K562 (cell line): Measurements from ENCODE around the gene NOP58. TPM values are rescaled to one million over a fixed set of nuclear protein-coding genes. Genes with fewer than 3 reads are reported as not detected.
"Not testable (repeated sequence)": the region's sequence is repeated elsewhere in the genome, so short reads cannot be mapped to it uniquely, and the experiment has no call there.

Source experiments
- ATAC-seq: fragments of 200-7000 bp; cut with Tn5 transposase; 3 replicates; pipeline ENCODE4 v1.9.1; 2020; ENCODE audit warnings: moderate library complexity
- BruUV-seq: library from RNA; stranded (reverse); fragments of 400-500 nt; replicated peaks from 2 replicates; lab custom pipeline; 2021; lab: Mats Ljungman, UMichigan
- CTCF ChIA-PET: fragments of 300-600 bp; formaldehyde crosslinking; extraction: SDS; loops from one replicate; lab custom pipeline; 2021; ENCODE audit warnings: low intra/inter-chr PET ratio; lab: Yijun Ruan, JAX
- POLR2A ChIA-PET: fragments of 300-600, 350-650 bp; sonication (Branson Sonifier 250); formaldehyde crosslinking; extraction: SDS; loops from one replicate; lab custom pipeline; 2021; ENCODE audit warnings: antibody characterized with exemption, inconsistent platforms; lab: Yijun Ruan, JAX
- DNase-seq, 4 experiments: peaks; one replicate each; pipeline versions ENCODE4 v3.0.0 to v3.0.0-alpha.2; 2011 to 2018; ENCODE audit warnings: low spot score in 3 of 4, mixed read lengths in 3 of 4; ENCODE audit errors: extremely low read depth in 1 of 4
- FAIRE-seq: peaks from 2 replicates; lab custom pipeline; 2011; peaks lifted over from hg19 to GRCh38; lab: Jason Lieb, UNC
- H2AFZ ChIP-seq: 2 replicates; pipeline ENCODE4 v1.6.0; 2011; ENCODE audit warnings: low read depth, low read length, control low read depth, inconsistent platforms
- H3K27ac ChIP-seq: fragments of 200-600 bp; 3 replicates; pipeline ENCODE4 v1.8.0; 2011; ENCODE audit warnings: low read depth, mild to moderate bottlenecking, control low read depth, inconsistent platforms, low read length, moderate library complexity, mixed read lengths; ENCODE audit errors: extremely low read depth
- H3K27me3 ChIP-seq, 2 experiments: fragments of 300-600 bp in 1 of 2; 2 replicates in 1 of 2; 3 replicates in 1 of 2; pipeline versions ENCODE4 v1.6.0 to v1.8.0; 2011; ENCODE audit warnings: inconsistent platforms in 2 of 2, low read length in 2 of 2, mild to moderate bottlenecking in 1 of 2, mixed read lengths in 1 of 2, moderate library complexity in 1 of 2; ENCODE audit not compliant: control insufficient read depth in 2 of 2, insufficient read depth in 2 of 2
- H3K36me3 ChIP-seq: fragments of 300-600 bp; 3 replicates; pipeline ENCODE4 v1.8.0; 2011; ENCODE audit warnings: mild to moderate bottlenecking, low read length, inconsistent platforms; ENCODE audit not compliant: control insufficient read depth, insufficient read depth
- H3K4me1 ChIP-seq, 2 experiments: fragments of 200-600 bp in 1 of 2; replicated peaks in 1 of 2; 2 replicates in 1 of 2; 3 replicates in 1 of 2; pipeline versions ENCODE4 v1.5.1 to v1.8.0; 2011; ENCODE audit warnings: inconsistent platforms in 2 of 2, low read length in 2 of 2, mild to moderate bottlenecking in 1 of 2, mixed read lengths in 1 of 2, moderate library complexity in 1 of 2; ENCODE audit not compliant: control insufficient read depth in 2 of 2, insufficient read depth in 2 of 2
- H3K4me2 ChIP-seq: 2 replicates; pipeline ENCODE4 v1.6.1; 2011; ENCODE audit warnings: low read length, control low read depth, inconsistent platforms, mixed read lengths; ENCODE audit not compliant: insufficient read depth
- H3K4me3 ChIP-seq: fragments of 200-600 bp; sonication (generic), shearing (Covaris generic); 2 replicates; pipeline ENCODE4 v1.5.1; 2016; ENCODE audit warnings: control low read depth, inconsistent platforms
- H3K79me2 ChIP-seq: fragments of 200-600 bp; 3 replicates; pipeline ENCODE4 v1.8.0; 2011; ENCODE audit warnings: low read length, inconsistent platforms; ENCODE audit not compliant: control insufficient read depth, insufficient read depth
- H3K9ac ChIP-seq, 2 experiments: 2 replicates each; pipeline versions ENCODE4 v1.6.0 to v1.6.1; 2011; ENCODE audit warnings: low read depth in 2 of 2, low read length in 2 of 2, control low read depth in 1 of 2, inconsistent platforms in 1 of 2, mild to moderate bottlenecking in 1 of 2, mixed read lengths in 1 of 2; ENCODE audit not compliant: insufficient read depth in 1 of 2
- H3K9me1 ChIP-seq: one replicate; pipeline ENCODE4 v1.6.0; 2011; ENCODE audit warnings: inconsistent platforms, mild to moderate bottlenecking, low read length, moderate library complexity; ENCODE audit not compliant: control insufficient read depth, insufficient read depth
- H3K9me3 ChIP-seq: replicated peaks from 2 replicates; pipeline ENCODE4 v1.5.1; 2011; ENCODE audit warnings: low read depth, low read length, inconsistent platforms; ENCODE audit not compliant: control insufficient read depth, insufficient read depth
- H4K20me1 ChIP-seq: replicated peaks from 2 replicates; pipeline ENCODE4 v1.6.1; 2011; ENCODE audit warnings: low read length, inconsistent platforms, mixed read lengths; ENCODE audit not compliant: control insufficient read depth, insufficient read depth
- JUND ChIP-seq, 2 experiments: IDR thresholded peaks; 2 replicates in 1 of 2; 3 replicates in 1 of 2; pipeline ENCODE4 v1.6.1; 2011; ENCODE audit warnings: borderline replicate concordance in 2 of 2, low read depth in 2 of 2, low read length in 2 of 2, improper control_type of control experiment in 1 of 2, missing biosample characterization in 1 of 2, missing genetic modification characterization in 1 of 2, missing genetic modification reagents in 1 of 2
- SREBF1 ChIP-seq: fragments of 150-350 bp; IDR thresholded peaks from 2 replicates; pipeline ENCODE4 v1.6.1; 2014; ENCODE audit warnings: antibody characterized with exemption, low read depth, low read length, borderline replicate concordance
- WGBS: fragments of 100-300 bp; shearing (Covaris generic); methylation state at CpG from one replicate; pipeline ENCODE4 v1.1.6; 2016; ENCODE audit warnings: low coverage, mixed read lengths; ENCODE audit not compliant: insufficient coverage; ENCODE audit errors: missing lambda C conversion rate; 5-methylcytosine and 5-hydroxymethylcytosine counted together
- in situ Hi-C: fragments of 300-500 bp; cut with MboI; formaldehyde crosslinking; loops from 4 replicates; pipeline ENCODE4 v1.15.0; 2018; ENCODE audit warnings: inconsistent platforms, mixed read lengths
- intact Hi-C: fragments of 100-400 bp; cut with micrococcal nuclease; formaldehyde crosslinking; loops from 2 replicates; pipeline ENCODE4 v1.14.2; 2022
- polyA plus RNA-seq, 8 experiments: library from polyadenylated mRNA; depleted of rRNA in 4 of 8; stranded (reverse) in 5 of 8; unstranded in 3 of 8; fragments of >200 nt; fragmentation: Nextera tagmentation in 2 of 8; fragmentation: Illumina TruSeq in 1 of 8; extraction: Ambion mirVana in 2 of 8; extraction: Trizol in 1 of 8; gene quantifications; 2 replicates each; pipeline versions ENCODE4 v1.2.1 to v1.2.3, GENCODE V29; 2011 to 2014; ENCODE audit warnings: inconsistent platforms in 1 of 8, missing spikeins in 1 of 8
- total RNA-seq, 7 experiments: library from RNA; depleted of rRNA in 6 of 7; stranded (reverse); fragments of >200 nt in 6 of 7; fragmentation: Illumina TruSeq in 2 of 7; extraction: Trizol in 2 of 7; gene quantifications; 2 replicates each; pipeline versions ENCODE4 v1.2.1 to v1.2.3, GENCODE V29; 2011 to 2021; ENCODE audit warnings: low replicate concordance in 1 of 7
- TF ChIP-seq, protein P1 (sequence below), 2 experiments: fragments of 450-650 bp in 1 of 2; sonication (generic) in 1 of 2; formaldehyde crosslinking in 1 of 2; IDR thresholded peaks in 1 of 2; conservative IDR thresholded peaks in 1 of 2; 2 replicates each; pipeline versions ENCODE4 v1.6.1 to v1.8.1; 2016 to 2023; ENCODE audit warnings: mild to moderate bottlenecking in 2 of 2, moderate library complexity in 2 of 2, inconsistent platforms in 1 of 2, missing genetic modification reagents in 1 of 2

Gene NOP58
- total and polyA plus RNA-seq, 9 of the 15 experiments (the other 6 are each of a cell fraction or from before 2014, with no cell fraction given) = 132 to 332 (median 208) TPM

DNA sequence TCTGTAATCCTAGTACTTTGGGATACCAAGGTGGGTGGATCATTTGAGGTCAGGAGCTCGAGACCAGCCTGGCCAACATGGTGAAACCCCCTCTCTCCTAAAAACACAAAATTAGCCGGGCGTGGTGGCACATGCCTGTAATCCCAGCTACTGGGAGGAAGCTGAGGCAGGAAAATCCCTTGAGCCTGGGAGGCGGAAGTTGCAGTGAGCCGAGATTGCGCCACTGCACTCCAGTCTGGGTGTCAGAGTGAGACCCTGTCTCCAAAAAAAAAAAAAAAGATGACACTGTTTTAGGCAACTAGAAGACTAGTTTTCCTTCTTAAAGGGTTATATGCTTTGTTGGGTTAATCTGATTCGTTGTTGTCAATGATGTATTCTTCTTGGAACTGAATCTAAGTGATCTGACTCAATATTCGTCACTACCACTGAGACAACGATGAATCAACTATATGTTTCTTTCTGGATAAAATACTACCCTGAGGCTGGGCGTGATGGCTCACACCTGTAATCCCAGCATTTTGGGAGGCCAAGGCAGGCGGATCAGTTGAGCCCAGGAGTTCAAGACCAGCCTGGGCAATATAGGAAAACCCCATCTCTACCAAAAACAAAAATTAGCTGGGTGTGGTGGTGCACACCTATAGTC is 10.6 kb downstream of the NOP58 start:
- DNase-seq, intact Hi-C loops, H3K27me3 ChIP-seq, H3K4me2 ChIP-seq, H3K4me1 ChIP-seq, H3K9me3 ChIP-seq, ATAC-seq, H3K9ac ChIP-seq, BruUV-seq, POLR2A ChIA-PET, H3K27ac ChIP-seq, CTCF ChIA-PET, H3K9me1 ChIP-seq, in situ Hi-C loops, H2AFZ ChIP-seq, H3K4me3 ChIP-seq, FAIRE-seq: not testable (repeated sequence)
- peaks cover 99% of the 10 kb centered on the region for H3K79me2 ChIP-seq
- 98% methylated on average over 9 of the region's 11 CpGs for WGBS
- H4K20me1 ChIP-seq = peaks cover 12% of the 10 kb centered on the region
- H3K36me3 ChIP-seq = peaks cover 78% of the 10 kb centered on the region

DNA sequence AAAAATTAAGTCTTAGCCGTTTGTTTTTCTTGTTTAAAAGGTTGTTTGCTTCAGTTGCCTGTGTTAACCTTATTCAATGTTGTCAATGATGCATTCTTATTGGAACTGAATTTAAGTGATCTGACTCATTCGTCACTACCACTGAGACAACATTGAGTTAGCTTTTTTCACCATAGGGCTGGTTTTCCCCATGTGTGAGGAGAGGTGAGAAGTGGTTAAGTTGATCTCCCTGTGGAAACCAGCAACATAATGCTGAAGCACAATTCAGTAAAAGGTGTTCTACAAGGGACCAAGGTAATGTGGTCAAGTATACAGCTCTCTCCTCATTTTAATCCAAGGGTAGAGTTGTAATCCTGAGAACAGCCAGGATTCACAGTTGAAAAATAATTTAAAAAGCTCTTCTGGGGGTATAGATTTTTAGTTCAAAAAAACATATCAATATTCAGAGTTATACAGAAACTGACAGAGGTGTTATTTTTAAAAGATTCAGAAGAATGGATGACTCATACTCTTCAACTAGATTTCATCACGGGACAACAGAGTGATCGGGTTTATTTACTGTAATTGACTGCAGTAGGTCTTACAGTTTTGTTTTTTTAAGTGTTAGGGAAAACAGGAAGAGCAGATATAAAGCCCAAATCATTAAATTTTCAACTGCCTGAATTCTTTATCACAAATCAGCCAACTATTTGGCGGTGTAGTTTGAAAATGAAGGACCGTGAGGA is 12.6 kb downstream of the NOP58 start:
- FAIRE-seq (no peak), ATAC-seq (no peak), DNase-seq (no peak)
- H3K9me1 ChIP-seq = no peaks in the 10 kb centered on the region
- no TSS peak for BruUV-seq
- CTCF ChIA-PET = interaction anchor here (0.6 kb wide), 1 partner anchor 296 kb away, joined by 3 read pairs; no protein-coding TSS in a partner anchor
- H3K79me2 ChIP-seq = peaks cover 93% of the 10 kb centered on the region
- 84% methylated on average over 6 of the region's 6 CpGs for WGBS
- no peak overlapping the region for H3K4me2 ChIP-seq
- peaks cover 91% of the 10 kb centered on the region for H3K36me3 ChIP-seq
- no peak overlapping the region for H3K9ac ChIP-seq
- H3K27me3 ChIP-seq = no peaks in the 10 kb centered on the region
- peaks cover 12% of the 10 kb centered on the region for H4K20me1 ChIP-seq
- no peak overlapping the region for H2AFZ ChIP-seq
- no peak overlapping the region for H3K4me3 ChIP-seq
- no peaks in the 10 kb centered on the region for H3K9me3 ChIP-seq
- intact Hi-C loops (no loop called here), in situ Hi-C loops (no loop called here)
- peak overlapping the region; percentile 12; the same call in 1 of the 3 replicates for H3K27ac ChIP-seq
- TF ChIP-seq, protein P1, sequence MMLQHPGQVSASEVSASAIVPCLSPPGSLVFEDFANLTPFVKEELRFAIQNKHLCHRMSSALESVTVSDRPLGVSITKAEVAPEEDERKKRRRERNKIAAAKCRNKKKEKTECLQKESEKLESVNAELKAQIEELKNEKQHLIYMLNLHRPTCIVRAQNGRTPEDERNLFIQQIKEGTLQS (IDR thresholded peaks at IDR 0.05) = peak; percentile 81
- TF ChIP-seq, protein P1 (CRISPR knock-in tag; conservative IDR thresholded peaks at IDR 0.05) = no peak
- TF ChIP-seq JUND (IDR thresholded peaks at IDR 0.05; ENCODE audit: borderline replicate concordance, low read depth, low read length) (peak; percentile 37; the same call in 1 of the 2 replicates), JUND (tag; IDR thresholded peaks at IDR 0.05; ENCODE audit: borderline replicate concordance, low read depth, low read length) (no peak), SREBF1 (no peak)
- POLR2A ChIA-PET = interaction anchor here (0.9 to 3.6 kb wide), 6 partner anchors 7 to 56 kb away, joined by 4 to 24 read pairs (median 5); no protein-coding TSS in a partner anchor
- H3K4me1 ChIP-seq = no peaks in the 10 kb centered on the region
